HG03159 (cell line): ENCODE measurements around the gene NOP9.
"Not testable (repeated sequence)": the region's sequence is repeated elsewhere in the genome, so short reads cannot be mapped to it uniquely, and the experiment has no call there.

Experiments
- ATAC-seq: cut with Tn5 transposase; IDR thresholded peaks from one replicate; pipeline ENCODE4 v1.9.1; 2021; ENCODE audit warnings: mild to moderate bottlenecking, moderate library complexity; ENCODE audit not compliant: unreplicated experiment

NOP9 gene

DNA sequence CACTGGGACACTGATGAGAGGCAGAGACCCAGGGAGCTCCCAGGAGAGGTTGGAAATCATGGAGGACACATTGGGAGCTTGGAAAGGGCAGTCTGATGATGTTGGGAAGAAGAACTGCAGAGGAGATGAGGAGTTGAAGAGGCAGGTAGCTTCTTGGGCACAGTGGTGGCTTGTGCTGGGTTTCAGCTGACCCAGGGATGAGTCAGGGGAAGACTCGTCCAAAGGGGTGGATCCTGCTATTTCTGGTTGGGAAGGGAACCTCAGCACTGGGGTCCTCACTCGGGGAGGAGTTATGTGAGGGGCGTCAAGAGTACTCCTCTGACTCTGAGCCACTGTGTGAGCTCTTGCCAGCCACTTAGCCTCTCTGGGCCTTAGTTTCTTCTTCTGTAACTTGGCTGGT is 23.7 kb downstream of the NOP9 start:
- no peak for ATAC-seq

DNA sequence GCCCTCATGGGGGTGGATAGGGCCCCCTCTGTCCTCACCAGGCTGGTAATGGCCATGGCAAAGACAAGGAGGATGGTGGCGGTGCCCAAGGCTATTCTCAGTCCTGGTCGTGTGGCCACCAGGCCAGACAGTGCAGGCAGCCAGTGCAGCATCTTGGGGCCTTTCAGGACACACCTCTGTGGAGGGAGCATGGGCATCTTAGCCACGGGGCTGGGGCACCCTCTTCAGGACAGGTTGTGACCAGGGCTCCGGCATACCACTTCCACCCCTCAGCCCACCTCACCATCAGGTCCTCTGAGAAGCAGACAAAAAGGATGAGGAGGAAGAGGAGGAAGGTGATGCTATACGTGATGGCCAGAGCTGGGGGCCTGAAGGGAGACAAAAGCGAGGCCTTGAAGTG is 24.4 kb downstream of the NOP9 start:
- ATAC-seq, result no peak

DNA sequence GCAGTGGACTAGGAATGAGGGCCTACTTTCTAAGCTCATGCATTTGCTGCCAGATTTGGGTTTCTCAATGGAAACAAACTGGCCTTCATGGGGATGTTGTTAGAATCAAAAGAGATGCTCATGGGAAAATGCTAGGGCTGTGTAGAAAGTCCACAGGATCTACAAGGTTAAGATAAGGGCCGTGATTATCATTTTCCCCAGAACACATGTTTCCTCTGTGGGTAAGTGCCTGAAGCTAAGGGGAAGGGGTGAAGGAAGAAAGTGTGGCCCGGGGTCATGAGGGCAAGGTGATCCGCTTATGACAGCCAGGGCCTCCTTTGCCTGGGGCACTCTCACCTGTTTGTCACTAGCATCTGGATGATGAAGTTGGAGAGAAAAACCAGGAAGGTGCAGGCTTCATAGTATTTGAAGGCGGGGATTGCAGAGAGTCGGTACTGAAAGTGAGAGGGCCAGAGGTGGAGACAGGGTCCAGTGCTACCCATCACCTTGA is 25.4 kb downstream of the NOP9 start:
- ATAC-seq, result no peak

DNA sequence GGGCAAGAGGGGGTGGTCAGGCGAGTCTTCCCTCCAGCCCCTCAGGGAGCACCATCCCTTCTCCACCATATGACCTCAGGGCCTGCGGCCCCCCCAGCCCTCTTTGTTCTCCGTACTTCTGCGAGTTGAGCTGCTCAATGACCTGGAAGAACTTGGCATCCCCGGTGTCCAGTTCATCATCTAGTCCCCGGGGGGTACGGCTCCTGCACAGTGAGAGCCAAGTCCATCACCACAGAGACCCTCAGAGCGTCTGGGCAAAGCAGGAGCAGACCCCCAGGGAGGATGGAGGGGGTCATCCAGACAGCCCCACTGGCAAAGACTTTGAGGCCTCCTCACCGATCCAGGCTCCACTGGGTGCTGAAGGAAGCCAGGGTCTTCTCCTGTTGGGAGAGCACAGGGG is 26.3 kb downstream of the NOP9 start:
- ATAC-seq, result no peak

DNA sequence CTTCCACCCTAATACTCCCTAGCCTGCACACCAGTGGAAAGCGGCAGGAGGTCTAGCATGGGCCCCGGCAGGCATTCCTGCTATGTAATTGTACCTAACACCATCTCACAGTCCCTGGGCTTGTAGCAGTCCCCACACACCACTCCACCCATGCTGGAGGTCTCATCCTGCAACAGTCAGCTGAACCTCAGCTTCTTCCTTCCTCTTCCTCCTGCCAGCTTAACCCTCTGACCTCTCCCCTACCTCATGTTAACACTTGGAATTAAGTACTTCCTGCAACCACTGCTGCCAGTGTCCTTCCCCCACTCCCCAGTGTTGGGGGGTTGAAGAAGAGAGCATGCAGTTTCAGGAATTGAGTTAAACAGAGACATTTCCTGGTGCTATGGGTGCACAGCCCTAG is 27.7 kb downstream of the NOP9 start:
- ATAC-seq, result no peak

DNA sequence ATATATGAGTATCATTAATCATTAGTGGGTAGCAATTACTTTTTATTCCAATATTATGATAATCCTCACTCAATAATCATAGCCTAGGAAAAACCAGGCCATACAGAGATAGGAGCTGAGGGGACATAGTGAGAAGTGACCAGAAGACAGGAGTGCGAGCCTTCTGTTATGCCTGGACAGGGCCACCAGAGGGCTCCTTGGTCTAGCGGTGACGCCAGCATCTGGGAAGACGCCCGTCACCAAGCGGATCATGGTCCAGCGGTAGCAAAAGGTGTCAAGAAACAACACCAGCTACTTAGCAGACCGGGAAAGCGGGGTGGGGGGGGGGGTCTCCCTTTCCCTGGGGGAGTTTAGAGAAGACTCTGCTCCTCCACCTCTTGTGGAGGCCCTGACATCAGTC is 28.3 kb downstream of the NOP9 start:
- ATAC-seq, result not testable (repeated sequence)

DNA sequence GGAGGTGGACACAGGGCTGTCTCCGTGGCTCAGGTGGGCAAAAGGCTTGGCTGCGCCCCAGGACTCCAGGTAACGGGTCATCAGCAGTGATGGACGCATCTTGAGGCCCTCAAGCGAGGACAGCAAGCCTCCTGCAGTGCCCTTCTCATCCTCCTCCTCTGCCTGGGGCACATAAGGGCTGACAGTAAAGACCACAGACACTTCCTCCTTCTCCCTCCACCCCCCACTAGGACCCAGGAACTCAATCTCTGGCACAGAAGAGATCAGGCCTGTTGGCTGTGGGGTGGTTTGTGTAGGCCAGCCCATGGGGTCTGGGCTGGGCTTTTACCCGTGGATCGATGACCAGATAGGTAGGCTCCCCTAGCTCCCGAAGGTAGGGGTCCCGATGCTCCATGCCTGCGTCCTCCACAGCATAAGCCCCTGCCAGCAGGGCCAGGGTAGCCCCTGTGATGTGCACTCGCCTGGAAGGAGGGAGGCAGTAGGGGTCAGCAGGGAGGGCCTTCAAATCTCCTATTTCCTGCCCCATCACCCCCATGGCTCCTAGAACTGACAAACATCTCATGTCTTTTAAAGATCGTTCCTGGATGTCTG is 29.5 kb downstream of the NOP9 start:
- ATAC-seq, result no peak

DNA sequence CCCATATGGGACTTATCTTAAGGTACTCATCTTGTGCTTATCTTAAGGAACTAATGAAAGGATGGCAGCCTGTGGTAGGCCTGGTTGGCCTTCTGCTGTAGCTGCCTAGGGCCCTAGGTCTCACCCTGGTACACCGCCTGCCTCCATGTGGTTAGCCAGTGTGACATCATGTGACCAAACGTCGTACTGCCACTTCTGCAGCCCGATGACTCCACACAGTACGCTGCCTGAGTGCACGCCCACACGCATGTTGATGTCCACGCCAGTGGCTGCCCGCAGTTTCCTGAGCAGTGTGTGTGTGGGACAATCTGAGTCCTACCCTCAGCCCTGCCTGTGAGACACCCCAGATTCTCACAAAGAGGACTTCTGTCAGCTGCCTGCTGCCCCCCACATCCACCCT is 30.1 kb downstream of the NOP9 start:
- no peak for ATAC-seq

DNA sequence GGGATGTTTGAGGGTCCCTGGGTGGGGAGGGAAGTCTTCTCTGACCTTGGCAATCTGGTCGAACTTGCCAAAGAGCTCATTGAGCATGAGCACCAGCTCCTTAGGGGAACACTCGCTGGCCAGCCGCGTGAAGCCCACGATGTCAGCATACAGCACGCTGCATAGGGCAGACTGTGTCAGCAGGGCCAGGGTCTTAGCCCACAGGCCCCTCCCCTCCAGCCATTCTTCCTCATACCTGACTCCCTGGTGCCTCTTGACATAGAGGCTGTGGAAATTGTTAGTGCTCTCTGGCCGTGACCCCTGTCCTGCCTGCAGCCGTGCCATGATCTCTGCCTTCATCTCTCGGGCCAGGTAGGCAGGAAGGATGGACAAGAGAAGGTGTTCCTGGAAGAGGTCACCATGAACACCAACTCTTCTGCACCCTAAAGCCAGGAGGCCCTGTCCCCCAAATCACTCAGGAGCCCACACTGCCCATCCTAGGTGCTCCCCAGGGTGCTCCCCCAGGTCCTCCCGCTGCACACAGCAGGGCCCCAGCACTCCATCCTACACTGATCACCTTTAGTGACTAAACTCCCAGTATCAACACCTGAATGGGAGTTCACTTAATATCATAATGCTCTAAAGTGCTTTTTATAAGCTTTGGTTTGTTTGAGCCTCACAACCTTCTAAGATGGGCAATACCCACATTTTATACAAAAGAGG is 31.5 kb downstream of the NOP9 start:
- no peak for ATAC-seq

DNA sequence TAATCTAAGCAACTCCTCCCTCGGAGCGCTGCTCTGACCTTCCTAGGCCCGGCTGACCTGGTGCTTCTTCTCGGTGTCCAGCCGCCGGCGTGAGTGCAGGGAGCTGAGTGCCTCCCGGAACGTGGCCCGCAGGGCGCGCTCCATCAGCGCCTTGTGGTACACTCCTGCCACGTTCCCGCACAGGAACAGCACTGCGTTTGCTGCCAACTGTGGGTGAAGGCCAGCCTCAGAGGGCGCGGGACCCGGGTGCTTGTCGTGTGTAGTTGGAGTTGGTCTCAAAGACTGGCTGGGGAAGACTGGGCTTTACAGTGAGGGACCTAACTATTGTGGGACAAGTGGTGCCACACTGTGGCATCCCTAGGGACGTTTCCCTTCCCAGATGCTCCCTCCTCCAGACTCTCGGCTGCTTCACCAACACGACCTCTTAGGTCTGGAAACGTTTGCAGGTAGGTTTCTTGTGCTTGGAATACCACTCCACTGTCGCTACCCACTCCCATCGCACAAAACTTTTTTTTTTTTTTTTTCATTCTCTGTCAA is 32.1 kb downstream of the NOP9 start:
- ATAC-seq, result no peak

DNA sequence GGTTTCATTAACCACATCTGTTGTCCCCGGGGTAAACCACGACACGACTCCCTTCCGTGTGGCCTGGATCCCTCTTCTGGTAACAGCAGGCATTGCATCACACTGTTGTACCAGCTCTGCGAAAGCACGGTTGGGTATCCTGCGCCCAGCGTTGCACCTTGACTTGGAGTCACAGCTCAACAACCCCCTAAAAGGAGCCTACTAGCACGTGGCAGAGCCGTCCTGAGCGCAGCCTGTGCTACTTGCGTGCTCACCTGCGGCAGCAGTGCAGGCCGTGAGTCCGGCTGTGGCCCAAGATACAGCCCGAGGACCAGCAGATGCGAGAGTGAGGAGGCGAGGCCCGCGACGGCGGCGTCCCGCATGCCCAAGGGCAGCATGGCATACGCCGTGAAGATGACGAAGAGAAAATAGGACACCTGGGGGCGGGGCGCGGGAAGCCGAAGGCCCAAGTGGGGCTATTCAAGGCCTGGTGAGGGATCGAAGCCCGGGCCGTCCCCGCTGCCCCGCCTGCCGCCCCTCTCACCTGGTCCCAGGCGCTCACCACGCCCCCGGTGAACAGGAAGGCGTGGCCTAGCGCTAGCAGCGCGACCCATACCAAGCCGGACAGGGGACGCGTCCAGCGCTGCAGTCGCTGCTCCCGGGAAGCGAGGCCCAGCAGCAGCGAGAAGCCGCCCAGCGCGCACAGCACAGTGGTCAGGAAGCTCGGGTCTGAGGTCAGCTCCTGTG is 32.8 kb downstream of the NOP9 start:
- ATAC-seq, result peak; percentile 78

DNA sequence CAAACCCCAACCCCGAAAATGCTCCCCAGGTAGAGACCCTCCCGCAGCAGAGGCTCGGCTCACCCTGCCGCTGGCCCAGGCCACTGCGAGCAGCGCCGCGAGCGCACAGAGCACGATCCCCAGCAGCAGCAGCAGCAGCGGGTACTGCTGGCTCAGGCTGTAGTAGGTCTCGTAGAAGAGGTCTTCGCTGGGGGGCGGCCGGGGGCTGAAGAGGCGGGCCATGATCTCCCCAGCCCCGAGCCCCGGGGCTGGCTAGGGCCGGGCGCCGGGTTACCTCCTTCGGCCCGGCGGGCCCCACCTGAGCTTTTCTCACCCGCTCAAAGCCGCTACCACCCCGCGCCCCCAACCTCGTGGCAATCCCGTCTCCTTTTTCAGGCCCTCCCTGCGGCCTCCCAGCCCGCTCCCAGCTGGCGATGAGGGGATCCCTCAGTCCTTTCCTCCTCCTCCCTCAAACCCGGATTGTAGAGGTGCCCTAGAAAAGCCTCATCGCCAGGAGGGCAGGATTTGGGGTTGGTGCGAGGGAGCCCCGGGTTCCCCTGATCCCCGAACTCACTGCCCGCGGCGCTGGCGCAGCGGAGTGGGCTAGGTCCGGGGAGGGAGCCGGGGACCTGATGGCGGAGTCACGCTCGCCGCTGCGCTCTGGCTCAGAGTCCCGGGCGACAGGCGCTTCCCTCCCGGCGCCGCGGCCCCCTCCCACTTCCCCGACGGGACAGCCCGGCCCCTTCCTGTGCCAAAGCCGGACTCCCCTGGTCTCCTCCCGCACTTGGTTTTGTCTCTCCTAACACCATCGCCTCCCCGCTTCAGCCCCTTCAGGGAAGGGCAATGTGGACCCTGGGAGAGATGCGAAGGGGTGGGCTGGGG is 35.0 kb downstream of the NOP9 start, which contains the start of gene ADCY4:
ADCY4 (minus strand) TSS at position 641 of the 861 bp plus-strand sequence; CDS start at position 222, 419 bp downstream.
- no peak for ATAC-seq

DNA sequence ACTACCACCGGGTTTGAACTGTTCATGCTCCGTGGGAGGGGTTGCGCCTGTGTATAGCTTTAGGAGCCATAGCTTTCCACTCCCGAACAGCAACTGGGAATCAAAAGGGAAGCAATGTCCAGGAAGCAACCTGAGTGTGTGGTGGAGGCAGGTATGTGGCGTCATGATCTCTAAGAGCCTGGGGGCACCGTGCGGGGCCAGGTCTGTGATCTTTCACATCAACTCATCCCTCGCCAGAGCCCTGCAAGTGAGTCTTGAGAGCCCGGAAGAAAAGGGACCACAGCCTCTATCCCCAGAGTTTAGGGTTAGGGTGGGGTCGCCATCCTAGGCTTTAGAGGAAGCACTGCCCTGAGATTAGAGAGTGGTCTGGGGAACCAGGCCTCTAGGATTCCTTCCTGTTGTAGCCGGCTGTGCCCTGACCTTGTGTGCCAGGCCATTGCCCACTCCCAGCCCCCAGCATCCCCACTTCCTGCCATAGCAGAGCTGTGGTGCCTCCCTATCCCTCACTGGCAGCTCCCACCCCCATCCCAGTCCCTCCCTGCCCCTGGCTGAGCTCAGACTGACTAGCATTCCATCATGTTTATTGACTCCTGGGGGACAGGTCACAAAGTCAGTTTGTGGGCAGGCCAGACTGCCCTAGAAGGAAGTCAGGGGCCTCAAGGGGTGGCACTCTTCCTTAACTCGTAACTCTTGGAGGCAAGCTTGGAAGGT is 36.0 kb downstream of the NOP9 start:
- no peak for ATAC-seq

DNA sequence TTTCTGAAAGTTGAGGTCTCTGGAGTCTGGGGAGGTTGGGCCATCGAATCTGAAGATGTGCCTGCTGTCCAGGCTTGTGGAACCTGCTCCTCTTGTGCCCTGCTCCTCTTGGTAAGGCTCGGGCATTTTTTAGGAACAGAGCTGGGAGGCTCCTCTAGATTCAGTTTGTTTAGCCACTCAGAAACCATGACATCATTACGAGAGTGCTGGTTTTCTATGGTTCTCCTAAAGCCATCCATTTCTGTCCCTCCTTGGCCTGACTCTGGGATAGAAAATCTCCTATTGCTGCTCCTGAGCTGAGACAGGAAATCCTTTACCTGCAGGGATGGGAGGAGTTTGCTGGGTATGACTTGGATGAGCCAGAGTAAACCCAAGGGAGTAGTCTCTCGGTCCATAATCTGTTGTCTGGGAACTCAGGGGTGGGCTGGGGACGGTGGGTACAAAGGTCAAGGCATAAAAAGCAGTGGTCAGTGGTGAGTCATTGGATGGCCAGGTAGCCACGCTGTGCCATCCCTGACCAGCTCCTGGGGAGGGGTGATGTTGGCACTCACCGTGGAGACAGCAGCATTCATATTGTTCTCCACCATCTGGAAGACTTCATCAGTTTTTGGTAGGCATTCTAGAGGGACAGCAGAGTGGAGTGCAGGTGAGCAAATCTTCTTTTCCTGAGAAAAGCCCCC is 37.6 kb downstream of the NOP9 start:
- no peak for ATAC-seq

DNA sequence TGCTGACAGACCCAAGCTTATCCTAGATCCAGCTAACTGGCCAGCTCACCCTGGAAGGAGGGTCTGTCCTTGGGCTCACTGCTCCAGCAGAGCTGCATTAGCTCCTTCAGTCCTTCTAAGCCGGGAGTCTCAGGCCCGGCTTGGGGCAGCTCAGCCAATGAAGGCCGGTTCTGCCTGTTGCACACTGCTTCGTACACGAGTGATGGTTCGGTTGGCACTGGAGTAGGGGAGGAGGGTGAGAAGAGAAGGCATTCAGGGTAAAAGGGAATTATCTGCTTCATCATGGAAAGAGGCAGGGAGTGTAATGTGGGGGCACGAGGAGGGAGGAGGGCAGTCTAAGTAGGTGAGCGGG is 38.1 kb downstream of the NOP9 start:
- no peak for ATAC-seq

DNA sequence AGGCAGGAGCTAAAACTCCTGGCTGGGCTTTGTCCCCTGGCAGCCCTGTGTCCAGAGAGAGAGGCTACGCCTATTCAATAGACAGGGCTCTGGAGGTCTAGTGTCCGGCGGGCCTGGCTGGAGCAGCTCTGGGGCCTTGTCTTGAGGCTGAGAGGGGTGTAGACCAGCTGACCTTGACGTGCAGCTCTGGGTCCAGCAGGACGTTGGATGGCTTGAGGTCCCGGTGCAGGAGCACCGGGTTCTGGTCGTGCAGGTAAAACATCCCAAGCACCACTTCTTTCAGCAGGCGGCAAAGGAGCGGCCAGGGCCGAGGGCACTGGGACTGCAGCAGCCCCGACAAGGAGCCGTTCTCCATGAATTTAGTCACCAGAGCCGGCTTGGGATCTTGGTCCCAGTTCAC is 39.2 kb downstream of the NOP9 start:
- no peak for ATAC-seq

DNA sequence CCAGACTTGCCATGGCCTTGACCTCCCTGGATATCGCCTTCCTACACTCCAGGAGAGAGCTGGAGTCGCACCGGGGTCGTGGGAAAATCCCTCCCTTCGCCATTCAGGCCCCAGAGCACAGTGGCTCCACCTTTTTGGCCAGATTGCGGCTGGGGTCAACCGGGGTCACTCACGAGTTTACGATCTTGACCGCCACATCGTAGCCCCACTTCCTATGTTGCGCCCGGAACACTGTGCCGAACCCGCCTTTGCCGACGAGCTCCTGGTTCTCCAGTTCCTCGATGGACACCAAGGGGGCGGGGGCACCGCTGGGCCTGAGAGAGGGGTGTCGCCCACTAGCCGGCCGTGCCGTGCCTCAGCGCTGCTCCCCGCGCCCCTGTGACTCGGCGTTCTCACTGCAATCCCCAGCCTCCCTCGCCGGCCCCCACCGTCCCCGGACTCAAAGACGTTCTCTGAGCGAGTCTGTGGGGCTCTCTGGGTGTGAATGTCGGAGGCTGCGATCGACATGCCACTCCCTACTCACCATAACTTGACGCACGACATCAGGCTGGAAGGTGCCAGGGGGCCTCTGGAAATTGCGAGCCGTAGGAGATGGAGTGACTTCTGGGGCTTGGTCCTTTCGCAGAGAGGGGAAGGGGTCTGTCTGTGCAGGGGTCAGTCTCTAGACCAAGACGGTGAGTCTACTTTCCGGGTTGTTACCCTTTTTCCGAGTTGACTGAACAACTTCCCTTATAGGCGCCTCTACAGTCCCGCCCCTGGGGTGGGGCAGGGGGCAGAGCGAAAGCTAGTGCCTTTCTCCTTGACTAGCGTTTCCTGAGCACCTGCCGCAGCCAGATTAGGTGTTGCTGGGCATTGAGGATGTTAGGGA is 39.9 kb downstream of the NOP9 start, which contains the start of gene RIPK3:
RIPK3 (minus strand) TSS at position 708 of the 868 bp plus-strand sequence; CDS start at position 543, 165 bp downstream.
- peak; percentile 81 for ATAC-seq

DNA sequence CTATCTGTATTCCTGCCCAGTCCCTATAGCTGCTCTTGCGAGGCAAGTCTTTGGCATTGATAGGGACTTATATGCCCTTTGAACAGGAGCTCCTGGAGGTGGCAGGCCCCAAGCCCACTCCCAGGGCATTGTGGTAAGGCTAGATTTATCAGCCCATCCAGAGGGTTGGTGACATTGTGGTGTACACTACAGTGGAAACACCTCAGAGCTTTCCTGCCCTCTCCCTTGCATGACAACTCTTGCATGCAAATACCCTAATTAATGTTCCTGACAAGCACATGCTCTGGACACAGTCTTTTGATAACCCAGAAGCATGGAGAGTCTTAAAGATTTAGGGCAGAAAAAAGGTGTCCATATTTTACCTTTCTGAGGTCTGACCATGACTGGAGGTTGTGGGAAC is 41.0 kb downstream of the NOP9 start:
- ATAC-seq, result no peak

DNA sequence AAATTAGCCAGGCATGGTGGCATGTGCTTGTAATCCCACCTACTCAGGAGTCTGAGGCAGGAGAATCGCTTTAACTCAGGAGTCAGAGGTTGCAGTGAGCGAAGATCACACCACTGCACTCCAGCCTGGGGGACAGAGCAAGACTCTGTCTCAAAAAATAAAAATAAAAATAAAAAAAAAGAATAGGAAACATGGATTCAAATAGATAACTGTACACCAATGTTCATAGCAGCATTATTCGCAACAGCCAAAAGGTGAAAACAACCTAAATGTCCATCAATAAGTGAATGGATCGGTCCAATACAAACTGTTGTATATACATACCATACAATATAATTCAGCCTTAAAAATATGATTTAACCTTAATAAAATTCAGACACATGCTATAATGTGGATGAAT is 43.2 kb downstream of the NOP9 start:
- no peak for ATAC-seq
